ENCODE data around the gene STK39.

Gene STK39

GRCh38 chr2:167940734-167941507 is 306.5 kb downstream of the STK39 start:
- H3K27me3 Mint-ChIP-seq (ENCODE audit: low read depth) = no peaks in the 10 kb centered on the region
- H3K4me1 Mint-ChIP-seq = peaks cover 21% of the 10 kb centered on the region
- no peak overlapping the region for H3K27ac Mint-ChIP-seq
- TF ChIP-seq, protein P1, sequence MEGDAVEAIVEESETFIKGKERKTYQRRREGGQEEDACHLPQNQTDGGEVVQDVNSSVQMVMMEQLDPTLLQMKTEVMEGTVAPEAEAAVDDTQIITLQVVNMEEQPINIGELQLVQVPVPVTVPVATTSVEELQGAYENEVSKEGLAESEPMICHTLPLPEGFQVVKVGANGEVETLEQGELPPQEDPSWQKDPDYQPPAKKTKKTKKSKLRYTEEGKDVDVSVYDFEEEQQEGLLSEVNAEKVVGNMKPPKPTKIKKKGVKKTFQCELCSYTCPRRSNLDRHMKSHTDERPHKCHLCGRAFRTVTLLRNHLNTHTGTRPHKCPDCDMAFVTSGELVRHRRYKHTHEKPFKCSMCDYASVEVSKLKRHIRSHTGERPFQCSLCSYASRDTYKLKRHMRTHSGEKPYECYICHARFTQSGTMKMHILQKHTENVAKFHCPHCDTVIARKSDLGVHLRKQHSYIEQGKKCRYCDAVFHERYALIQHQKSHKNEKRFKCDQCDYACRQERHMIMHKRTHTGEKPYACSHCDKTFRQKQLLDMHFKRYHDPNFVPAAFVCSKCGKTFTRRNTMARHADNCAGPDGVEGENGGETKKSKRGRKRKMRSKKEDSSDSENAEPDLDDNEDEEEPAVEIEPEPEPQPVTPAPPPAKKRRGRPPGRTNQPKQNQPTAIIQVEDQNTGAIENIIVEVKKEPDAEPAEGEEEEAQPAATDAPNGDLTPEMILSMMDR (IDR thresholded peaks at IDR 0.05; ENCODE audit: unreplicated experiment in 3 of 3) = no peak
- peaks cover 5% of the 10 kb centered on the region for H3K36me3 Mint-ChIP-seq (ENCODE audit: low read depth)
- no peak overlapping the region for H3K4me3 Mint-ChIP-seq
- H3K9me3 Mint-ChIP-seq = peaks cover 14% of the 10 kb centered on the region

- H3K27me3 Mint-ChIP-seq (ENCODE audit: low read depth) = no peaks in the 10 kb centered on the region
These were observed 307.1 kb downstream of the STK39 start for GRCh38 chr2:167940346-167940725.

GRCh38 chr2:167939514-167940345 is 307.7 kb downstream of the STK39 start:
- TF ChIP-seq, protein P1 (IDR thresholded peaks at IDR 0.05; ENCODE audit: unreplicated experiment in 3 of 3) = no peak
- Mint-ChIP-seq H3K4me3 (no peak overlapping the region), H3K36me3 (ENCODE audit: low read depth) (peaks cover 8% of the 10 kb centered on the region), H3K27ac (no peak overlapping the region), H3K9me3 (peaks cover 14% of the 10 kb centered on the region), H3K4me1 (peaks cover 13% of the 10 kb centered on the region), H3K27me3 (ENCODE audit: low read depth) (no peaks in the 10 kb centered on the region)

More at GRCh38 chr2:167940346-167940725, 307.1 kb downstream of the STK39 start:
- peaks cover 16% of the 10 kb centered on the region for H3K4me1 Mint-ChIP-seq
- H3K9me3 Mint-ChIP-seq = peaks cover 15% of the 10 kb centered on the region
- TF ChIP-seq, protein P1 (IDR thresholded peaks at IDR 0.05; ENCODE audit: unreplicated experiment in 3 of 3) = no peak
- H3K27ac Mint-ChIP-seq = no peak overlapping the region
- H3K36me3 Mint-ChIP-seq (ENCODE audit: low read depth) = peaks cover 8% of the 10 kb centered on the region
- no peak overlapping the region for H3K4me3 Mint-ChIP-seq

DNA sequence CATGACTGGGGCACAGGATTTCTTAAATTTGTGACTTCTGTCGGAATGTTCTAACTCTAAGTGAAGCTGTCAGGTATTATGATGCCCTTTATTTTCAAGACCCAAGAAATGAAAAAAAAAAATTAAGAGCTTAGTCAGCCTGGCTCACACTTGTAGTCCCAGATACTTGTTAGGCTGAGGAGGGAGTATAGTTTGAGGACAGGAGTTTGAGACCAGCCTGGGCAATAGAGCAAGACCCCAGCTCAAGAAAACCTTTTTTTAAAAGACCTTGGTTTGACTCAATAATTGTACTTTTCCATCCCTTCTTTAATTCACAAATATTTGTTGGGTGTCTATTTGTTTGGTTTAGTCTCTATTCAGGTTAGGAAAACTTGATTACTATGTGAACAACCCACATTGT is 310.0 kb downstream of the STK39 start:
- TF ChIP-seq, protein P1 (IDR thresholded peaks at IDR 0.05; ENCODE audit: unreplicated experiment in 3 of 3) = no peak
- Mint-ChIP-seq H3K27ac (no peak overlapping the region), H3K4me3 (no peak overlapping the region), H3K9me3 (peaks cover 15% of the 10 kb centered on the region), H3K36me3 (ENCODE audit: low read depth) (peaks cover 12% of the 10 kb centered on the region), H3K27me3 (ENCODE audit: low read depth) (no peaks in the 10 kb centered on the region), H3K4me1 (peaks cover 6% of the 10 kb centered on the region)

GRCh38 chr2:167935803-167936110 is 311.6 kb downstream of the STK39 start:
- TF ChIP-seq, protein P1 (IDR thresholded peaks at IDR 0.05; ENCODE audit: unreplicated experiment in 3 of 3) = no peak
- peak overlapping the region in 1 of 3 experiments; percentile 88 for H3K27ac Mint-ChIP-seq
- peaks cover 7% of the 10 kb centered on the region for H3K36me3 Mint-ChIP-seq (ENCODE audit: low read depth)

More at GRCh38 chr2:167935803-167936110, 311.6 kb downstream of the STK39 start:
- H3K4me3 Mint-ChIP-seq = no peak overlapping the region
- H3K4me1 Mint-ChIP-seq = no peaks in the 10 kb centered on the region
- H3K9me3 Mint-ChIP-seq = peaks cover 10% of the 10 kb centered on the region
- H3K27me3 Mint-ChIP-seq (ENCODE audit: low read depth) = no peaks in the 10 kb centered on the region

All from nephron (organoid).